8988T (cell line): ENCODE results near the gene C1GALT1.
A peak's percentile ranks its signal among the peaks of the same experiment; 100 is the strongest.
"Not testable (repeated sequence)": the region's sequence is repeated elsewhere in the genome, so short reads cannot be mapped to it uniquely, and the experiment has no call there.

Experiments used
- DNase-seq: peaks from one replicate; pipeline ENCODE4 v3.0.0; 2011

The C1GALT1 gene

GRCh38 chr7:7182156-7183060, at the start of gene C1GALT1:
Gene C1GALT1, plus strand, starts transcription at chr7:7182544. Its CDS starts 51,776 bp downstream, at chr7:7234320.
- peak; percentile 76 for DNase-seq

- no peak for DNase-seq
Measured at GRCh38 chr7:7134046-7134445, 48.3 kb upstream of the C1GALT1 start.

DNA sequence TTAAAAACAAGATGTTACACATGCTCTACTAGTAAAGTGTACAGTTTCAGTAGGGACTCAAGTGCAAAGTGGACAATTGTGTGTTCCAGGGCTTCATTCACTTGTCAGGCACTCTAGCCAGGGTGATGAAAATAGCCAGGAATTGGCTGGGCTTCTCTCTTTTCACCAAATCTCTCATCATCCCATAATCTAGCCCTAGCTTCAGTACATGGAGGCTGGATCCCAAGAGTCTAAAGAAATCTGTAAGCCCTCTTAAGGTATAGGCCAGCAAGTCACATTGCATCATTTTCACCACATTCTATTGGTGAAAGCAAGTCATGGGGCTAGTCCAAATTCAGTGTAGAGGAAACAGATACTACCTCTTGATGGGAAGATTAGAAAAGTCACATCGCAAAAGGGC, 47.3 kb upstream of the C1GALT1 start:
- DNase-seq = no peak

GRCh38 chr7:7135924-7136323, 46.4 kb upstream of the C1GALT1 start:
- not testable (repeated sequence) for DNase-seq

DNA sequence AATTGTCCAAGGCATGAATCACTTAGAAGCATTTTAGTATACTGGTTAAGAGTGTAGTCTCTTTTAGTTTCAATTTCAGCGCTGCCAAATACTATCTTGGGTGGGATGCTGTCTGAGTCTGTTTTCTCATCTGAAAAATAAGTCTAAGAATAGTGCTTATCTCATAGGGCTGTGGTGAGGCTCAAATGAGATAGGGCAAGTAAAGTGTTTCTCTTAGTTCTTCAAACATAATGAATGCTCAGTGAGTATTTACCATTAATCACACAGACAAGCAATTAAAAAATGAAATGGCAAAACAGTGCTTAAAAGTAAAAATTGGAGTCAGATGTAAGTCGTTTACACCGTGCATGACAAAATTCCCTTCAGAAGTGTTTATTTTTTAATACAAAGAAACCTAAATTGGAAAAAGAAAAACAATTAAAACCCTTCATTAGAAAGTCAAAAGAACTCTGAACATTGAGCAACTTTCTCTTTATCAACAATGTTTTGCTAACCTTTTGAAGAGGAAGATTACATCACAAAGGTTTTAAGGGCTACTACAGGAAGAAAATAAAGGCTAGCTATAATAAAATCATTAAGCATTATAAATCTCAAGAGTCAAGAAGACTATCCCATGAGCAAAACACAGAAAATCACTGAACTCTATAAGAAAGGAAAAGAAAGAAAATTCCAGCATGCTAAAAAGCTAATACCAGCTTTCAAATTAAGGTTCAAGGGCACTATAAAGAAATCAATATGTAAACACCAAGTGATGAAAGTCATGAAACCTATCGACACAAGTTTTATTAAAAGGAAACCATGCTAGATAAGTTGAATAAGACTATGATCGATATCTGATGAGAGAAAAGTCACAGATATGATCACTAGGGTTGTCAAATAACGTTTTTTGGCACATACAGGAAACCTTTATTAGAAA, 45.6 kb upstream of the C1GALT1 start:
- DNase-seq = no peak

- no peak for DNase-seq
Measured at GRCh38 chr7:7138897-7139296, 43.4 kb upstream of the C1GALT1 start.

- not testable (repeated sequence) for DNase-seq
Measured at GRCh38 chr7:7143404-7143803, 38.9 kb upstream of the C1GALT1 start.

DNA sequence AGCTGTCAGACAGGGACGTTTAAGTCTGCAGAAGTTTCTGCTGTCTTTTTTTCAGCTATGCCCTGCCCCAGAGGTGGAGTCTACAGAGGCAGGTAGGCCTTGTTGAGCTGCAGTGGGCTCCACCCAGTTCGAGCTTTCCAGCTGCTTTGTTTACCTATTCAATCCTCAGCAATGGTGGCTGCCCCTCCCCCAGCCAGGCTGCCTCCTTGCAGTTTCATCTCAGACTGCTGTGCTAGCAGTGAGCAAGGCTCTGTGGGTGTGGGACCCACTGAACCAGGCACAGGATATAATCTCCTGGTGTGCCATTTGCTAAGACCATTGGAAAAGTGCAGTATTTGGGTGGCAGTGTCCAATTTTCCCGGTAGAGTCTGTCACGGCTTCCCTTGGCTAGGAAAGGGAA, 37.2 kb upstream of the C1GALT1 start:
- DNase-seq = not testable (repeated sequence)

- no peak for DNase-seq
Measured at GRCh38 chr7:7146837-7147236, 35.5 kb upstream of the C1GALT1 start.

GRCh38 chr7:7148798-7149481, 33.4 kb upstream of the C1GALT1 start:
- DNase-seq = no peak

GRCh38 chr7:7151285-7151684, 31.1 kb upstream of the C1GALT1 start:
- DNase-seq = no peak

GRCh38 chr7:7151865-7152264, 30.5 kb upstream of the C1GALT1 start:
- no peak for DNase-seq

- DNase-seq = no peak
Measured at GRCh38 chr7:7152315-7152714, 30.0 kb upstream of the C1GALT1 start.

DNA sequence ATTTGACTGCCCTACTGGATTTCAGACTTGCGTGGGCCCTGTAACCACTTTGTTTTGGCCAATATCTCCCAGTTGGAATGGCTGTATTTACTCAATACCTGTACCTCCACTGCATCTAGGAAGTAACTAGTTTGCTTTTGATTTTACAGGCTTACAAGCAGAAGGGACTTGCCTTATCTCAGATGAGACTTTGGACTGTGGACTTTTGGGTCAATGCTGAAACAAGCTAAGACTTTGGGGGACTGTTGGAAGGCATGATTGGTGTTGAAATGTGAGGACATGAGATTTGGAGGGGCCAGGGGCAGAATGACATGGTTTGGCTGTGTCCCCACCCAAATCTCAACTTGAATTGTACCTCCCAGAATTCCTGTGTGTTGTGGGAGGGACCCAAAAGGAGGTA, 28.0 kb upstream of the C1GALT1 start:
- DNase-seq = not testable (repeated sequence)

- no peak for DNase-seq
Measured at GRCh38 chr7:7156663-7157062, 25.7 kb upstream of the C1GALT1 start.

DNA sequence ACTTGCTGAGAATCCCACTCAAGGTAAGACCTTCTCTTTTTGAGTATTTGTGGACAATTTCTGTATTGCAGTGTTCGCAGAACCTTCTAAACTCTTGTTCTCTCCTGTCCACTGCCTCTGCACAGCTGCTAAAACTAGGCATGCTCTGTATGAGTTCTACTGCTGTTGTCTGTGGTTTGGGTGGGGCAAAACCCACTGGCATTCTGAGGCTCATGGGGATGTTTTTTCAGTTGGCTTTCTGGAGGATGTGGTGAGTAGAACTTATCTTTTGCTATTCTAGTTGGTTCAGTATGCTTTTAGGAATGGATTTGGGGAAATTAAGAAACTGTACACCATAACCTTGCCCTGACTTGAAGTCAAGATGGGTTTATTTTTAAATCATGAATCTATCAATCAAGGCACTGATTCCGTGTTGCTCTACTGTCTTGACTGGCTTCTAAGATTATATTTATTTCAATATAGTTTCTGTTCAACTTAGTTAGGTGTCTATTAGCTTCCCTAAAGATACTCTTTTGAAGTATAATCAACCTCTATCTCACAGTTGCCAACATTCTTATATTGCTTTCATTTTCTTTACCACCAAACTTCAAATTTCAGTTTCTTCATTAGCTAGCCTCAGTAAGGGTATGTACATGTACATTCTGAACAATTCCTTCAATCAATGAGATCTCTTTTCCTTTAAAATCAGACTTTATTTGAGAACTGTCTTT, 25.0 kb upstream of the C1GALT1 start:
- no peak for DNase-seq

- DNase-seq = no peak
Measured at GRCh38 chr7:7157887-7158271, 24.5 kb upstream of the C1GALT1 start.

GRCh38 chr7:7159063-7159658, 23.2 kb upstream of the C1GALT1 start:
- DNase-seq = no peak

DNA sequence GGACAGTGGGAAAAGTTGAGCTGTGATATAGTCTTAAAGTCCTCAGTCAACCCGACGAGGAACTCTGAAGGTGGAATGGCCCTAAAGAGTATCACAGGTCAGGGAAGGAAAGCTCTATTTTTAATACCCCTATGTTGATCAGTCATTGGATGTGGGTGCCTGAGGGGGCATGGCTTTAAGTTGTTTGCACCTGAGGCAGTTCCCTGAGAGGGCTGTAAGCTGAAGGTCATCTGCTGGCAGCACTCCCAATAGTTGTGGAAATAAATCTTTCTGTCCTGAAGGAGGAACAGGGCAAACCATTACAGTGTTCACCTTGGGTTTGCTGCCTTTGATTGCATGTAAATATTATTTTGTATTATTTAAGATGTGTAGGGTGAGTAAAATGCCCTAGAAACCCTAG, 17.8 kb upstream of the C1GALT1 start:
- no peak for DNase-seq

DNA sequence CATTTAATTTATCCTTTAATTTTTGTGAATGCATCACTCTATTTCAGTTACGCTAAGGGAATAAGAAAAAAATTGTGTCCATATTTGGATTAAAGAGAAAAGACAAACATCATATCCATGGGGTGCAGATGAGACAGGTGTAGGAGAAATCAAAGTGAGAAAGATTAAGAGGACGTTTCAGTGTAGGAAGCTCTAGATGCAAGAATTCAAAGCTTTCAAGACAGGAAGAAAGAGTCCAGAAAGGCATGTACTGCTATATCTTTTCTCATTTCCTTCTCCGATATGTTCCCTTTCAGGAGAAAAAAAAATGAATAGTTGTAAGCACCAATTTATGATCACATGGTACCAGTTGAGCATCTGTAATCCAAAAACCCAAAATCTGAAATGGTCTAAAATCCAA, 17.0 kb upstream of the C1GALT1 start:
- no peak for DNase-seq

DNA sequence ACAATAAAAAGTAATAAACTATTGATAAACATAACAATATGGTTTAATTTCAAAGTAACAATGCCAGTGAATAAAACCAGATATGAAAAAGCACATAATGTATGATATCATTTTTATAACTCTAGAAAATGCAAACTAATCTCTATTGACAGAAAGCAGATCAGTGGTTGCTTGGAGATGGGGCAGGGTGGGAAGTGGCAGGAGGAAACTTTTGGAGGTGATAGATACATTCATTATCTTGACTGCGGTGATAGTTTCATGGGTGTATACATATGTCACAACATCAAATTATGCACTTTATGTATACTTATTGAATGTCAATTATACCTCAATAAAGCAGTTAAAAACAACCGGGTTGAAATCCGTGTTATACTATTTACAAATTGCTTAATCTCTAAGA, 16.0 kb upstream of the C1GALT1 start:
- no peak for DNase-seq

DNA sequence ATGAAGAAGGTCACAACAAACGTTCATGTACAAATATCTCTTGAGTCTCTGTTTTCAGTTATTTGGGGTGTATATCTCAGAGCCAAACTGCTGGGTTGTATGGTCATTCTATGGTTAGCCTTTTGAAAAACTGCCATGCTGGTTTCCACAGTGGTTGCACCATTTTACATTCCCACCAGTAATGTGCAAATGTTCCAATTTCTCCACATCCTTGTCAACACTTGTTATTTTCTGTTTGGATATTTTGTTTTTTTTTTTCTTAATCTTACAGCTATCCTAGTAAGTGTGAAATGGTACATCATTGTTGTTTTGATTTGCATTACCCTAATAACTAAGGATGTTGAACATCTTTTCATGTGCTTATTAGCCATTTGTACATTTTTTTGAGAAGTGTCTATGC, 13.0 kb upstream of the C1GALT1 start:
- DNase-seq = no peak
